Trophoblast cell (in vitro differentiated cells and primary cell): ENCODE data around the gene SCN5A.

Source experiments
- DNase-seq, 2 donors: peaks; one replicate each; pipeline ENCODE4 v3.0.0-alpha.2; 2016
- H2AFZ ChIP-seq: 2 replicates; pipeline ENCODE4 v1.6.1; 2013; ENCODE audit warnings: low read length, moderate library complexity, mild to moderate bottlenecking; ENCODE audit not compliant: insufficient read depth, poor library complexity
- H2AK5ac ChIP-seq: 2 replicates; pipeline ENCODE4 v1.6.1; 2013; ENCODE audit warnings: mild to moderate bottlenecking, low read length
- H2BK120ac ChIP-seq: 2 replicates; pipeline ENCODE4 v1.6.1; 2013; ENCODE audit warnings: low read length, mild to moderate bottlenecking, moderate library complexity; ENCODE audit not compliant: insufficient read depth, poor library complexity
- H2BK12ac ChIP-seq: 2 replicates; pipeline ENCODE4 v1.6.1; 2013; ENCODE audit warnings: mild to moderate bottlenecking, low read length, moderate library complexity
- H2BK5ac ChIP-seq: 2 replicates; pipeline ENCODE4 v1.6.1; 2013; ENCODE audit warnings: low read length, low read depth, moderate library complexity, mild to moderate bottlenecking; ENCODE audit not compliant: poor library complexity
- H3K14ac ChIP-seq: 2 replicates; pipeline ENCODE4 v1.6.1; 2013; ENCODE audit warnings: mild to moderate bottlenecking, low read length
- H3K18ac ChIP-seq: 2 replicates; pipeline ENCODE4 v1.6.1; 2013; ENCODE audit warnings: mild to moderate bottlenecking, low read length
- H3K23ac ChIP-seq: 2 replicates; pipeline ENCODE4 v1.6.1; 2013; ENCODE audit warnings: low read length
- H3K27ac ChIP-seq: 2 replicates; pipeline ENCODE4 v1.5.1; 2013; ENCODE audit warnings: low read depth, mild to moderate bottlenecking, inconsistent platforms, low read length, moderate library complexity
- H3K27me3 ChIP-seq: 2 replicates; pipeline ENCODE4 v1.6.1; 2013; ENCODE audit warnings: inconsistent platforms, mild to moderate bottlenecking, low read length, moderate library complexity; ENCODE audit not compliant: insufficient read depth
- H3K36me3 ChIP-seq, 2 experiments: 1 replicate in 1 of 2; 2 replicates in 1 of 2; pipeline ENCODE4 v1.6.1; 2013; ENCODE audit warnings: low read length in 2 of 2, mild to moderate bottlenecking in 2 of 2, moderate library complexity in 1 of 2; ENCODE audit not compliant: insufficient read depth in 2 of 2, control insufficient read depth in 1 of 2
- H3K4ac ChIP-seq: 2 replicates; pipeline ENCODE4 v1.6.1; 2013; ENCODE audit warnings: low read depth, mild to moderate bottlenecking, low read length, moderate library complexity
- H3K4me1 ChIP-seq, 2 experiments: 1 replicate in 1 of 2; 2 replicates in 1 of 2; pipeline ENCODE4 v1.6.1; 2013; ENCODE audit warnings: low read length in 2 of 2, mild to moderate bottlenecking in 2 of 2, moderate library complexity in 1 of 2; ENCODE audit not compliant: insufficient read depth in 2 of 2, control insufficient read depth in 1 of 2
- H3K4me2 ChIP-seq: 2 replicates; pipeline ENCODE4 v1.6.1; 2013; ENCODE audit warnings: inconsistent platforms, mild to moderate bottlenecking, low read length, moderate library complexity
- H3K4me3 ChIP-seq: 2 replicates; pipeline ENCODE4 v1.5.1; 2013; ENCODE audit warnings: mild to moderate bottlenecking, low read depth, low read length, inconsistent platforms
- H3K79me1 ChIP-seq: one replicate; pipeline ENCODE4 v1.6.1; 2013; ENCODE audit warnings: low read length
- H3K79me2 ChIP-seq: 2 replicates; pipeline ENCODE4 v1.6.1; 2013; ENCODE audit warnings: low read length, mild to moderate bottlenecking; ENCODE audit not compliant: control insufficient read depth, insufficient read depth, poor library complexity
- H3K9ac ChIP-seq: 2 replicates; pipeline ENCODE4 v1.6.1; 2013; ENCODE audit warnings: mild to moderate bottlenecking, low read length
- H3K9me3 ChIP-seq: 2 replicates; pipeline ENCODE4 v1.6.1; 2013; ENCODE audit warnings: low read depth, mild to moderate bottlenecking, control low read depth, inconsistent platforms, low read length; ENCODE audit not compliant: insufficient read depth
- H4K12ac ChIP-seq: 2 replicates; pipeline ENCODE4 v1.6.1; 2013; ENCODE audit warnings: low read depth, mild to moderate bottlenecking, low read length, moderate library complexity
- H4K8ac ChIP-seq: 2 replicates; pipeline ENCODE4 v1.6.1; 2013; ENCODE audit warnings: low read depth, mild to moderate bottlenecking, low read length, moderate library complexity
- H4K91ac ChIP-seq: one replicate; pipeline ENCODE4 v1.6.1; 2013; ENCODE audit warnings: low read depth, mild to moderate bottlenecking, low read length, moderate library complexity
- WGBS: extraction: QIAGEN DNeasy Blood & Tissue Kit; methylation state at CpG from one replicate; pipeline ENCODE4 v1.1.7; 2013; ENCODE audit warnings: missing lambda C conversion rate; ENCODE audit not compliant: insufficient read length, insufficient coverage; ENCODE audit errors: extremely low coverage; 5-methylcytosine and 5-hydroxymethylcytosine counted together

Gene SCN5A

GRCh38 chr3:38645076-38645475 is 4.4 kb downstream of the SCN5A start:
- no peaks in the 10 kb centered on the region for H3K79me2 ChIP-seq
- no CpG with 5 or more reads among the region's 4 CpGs for WGBS
- H2BK120ac ChIP-seq: no peak overlapping the region

GRCh38 chr3:38644662-38645053 is 4.8 kb downstream of the SCN5A start:
- Histone ChIP-seq H3K79me1 (no peaks in the 10 kb centered on the region), H4K8ac (no peak overlapping the region), H2BK5ac (no peak overlapping the region), H3K27ac (no peak overlapping the region), H3K27me3 (peaks cover 16% of the 10 kb centered on the region), H3K9ac (no peak overlapping the region), H3K4me1 (peaks cover 4 to 7% of the 10 kb centered on the region in 2 experiments), H2AFZ (no peak overlapping the region), H4K12ac (no peak overlapping the region), H2BK12ac (no peak overlapping the region), H3K14ac (no peak overlapping the region), H3K9me3 (peaks cover 1% of the 10 kb centered on the region), H3K4me3 (no peak overlapping the region), H3K36me3 (no peaks in the 10 kb centered on the region), H3K79me2 (no peaks in the 10 kb centered on the region), H2AK5ac (no peak overlapping the region), H3K4me2 (no peak overlapping the region), H3K4ac (no peak overlapping the region), H3K18ac (no peak overlapping the region), H3K23ac (no peak overlapping the region), H2BK120ac (no peak overlapping the region), H4K91ac (no peak overlapping the region)
- DNase-seq: no peak
- no CpG with 5 or more reads among the region's 7 CpGs for WGBS

More at GRCh38 chr3:38645076-38645475, 4.4 kb downstream of the SCN5A start:
- Histone ChIP-seq H3K27me3 (peaks cover 20% of the 10 kb centered on the region), H3K18ac (no peak overlapping the region), H3K36me3 (no peaks in the 10 kb centered on the region), H3K79me1 (no peaks in the 10 kb centered on the region), H2BK12ac (no peak overlapping the region), H3K23ac (no peak overlapping the region), H4K12ac (no peak overlapping the region), H3K14ac (no peak overlapping the region), H3K4me2 (no peak overlapping the region), H4K8ac (no peak overlapping the region), H2AK5ac (no peak overlapping the region), H3K4me1 (peaks cover 9 to 11% of the 10 kb centered on the region in 2 experiments), H3K27ac (no peak overlapping the region), H3K4me3 (no peak overlapping the region), H2BK5ac (no peak overlapping the region), H2AFZ (no peak overlapping the region), H3K9ac (no peak overlapping the region), H3K4ac (no peak overlapping the region), H4K91ac (no peak overlapping the region), H3K9me3 (peaks cover 4% of the 10 kb centered on the region)
- DNase-seq: no peak

DNA sequence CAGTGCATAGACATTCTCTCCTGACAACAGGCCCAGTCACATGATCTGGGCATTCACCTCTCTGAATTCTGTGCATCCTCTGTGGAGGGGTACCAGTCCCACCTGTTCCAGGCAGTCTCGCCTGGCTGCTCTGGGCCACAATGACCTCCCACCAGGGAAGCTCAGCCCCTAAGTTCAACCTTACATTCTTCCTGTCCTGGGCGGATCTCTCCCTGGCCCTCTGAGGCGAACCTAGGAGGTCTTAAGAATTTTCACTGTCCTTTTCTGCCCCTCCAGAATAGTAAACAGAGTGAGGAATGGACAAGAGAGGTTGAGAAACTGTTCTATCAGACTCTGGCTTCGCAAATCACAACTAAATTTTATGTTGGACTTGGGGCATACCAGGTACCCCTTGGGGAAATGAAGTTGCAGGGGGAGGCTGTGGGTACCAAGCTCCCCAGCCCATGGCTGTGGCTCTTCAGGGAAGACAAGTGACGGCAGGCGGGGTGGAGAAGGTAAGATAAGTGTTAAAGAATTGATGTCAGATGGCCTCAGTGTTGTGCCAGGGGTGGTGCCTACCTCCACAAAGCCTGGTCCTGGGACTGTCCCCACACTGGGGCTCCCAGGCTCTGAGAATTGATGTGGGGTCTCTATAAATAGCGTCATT is 5.3 kb downstream of the SCN5A start:
- peaks cover 12% of the 10 kb centered on the region for H3K27me3 ChIP-seq
- no peak overlapping the region for H4K91ac ChIP-seq
- no peak overlapping the region for H3K4ac ChIP-seq
- H2BK12ac ChIP-seq: no peak overlapping the region
- H3K4me3 ChIP-seq: no peak overlapping the region
- H4K12ac ChIP-seq: no peak overlapping the region
- no peaks in the 10 kb centered on the region for H3K79me2 ChIP-seq
- H3K14ac ChIP-seq: no peak overlapping the region
- H3K4me2 ChIP-seq: no peak overlapping the region
- DNase-seq: no peak
- peaks cover 3 to 5% of the 10 kb centered on the region in 2 experiments for H3K4me1 ChIP-seq
- no CpG with 5 or more reads among the region's 7 CpGs for WGBS
- no peak overlapping the region for H2BK120ac ChIP-seq
- H3K79me1 ChIP-seq: no peaks in the 10 kb centered on the region
- no peak overlapping the region for H2AK5ac ChIP-seq
- peaks cover 1% of the 10 kb centered on the region for H3K9me3 ChIP-seq
- no peak overlapping the region for H2BK5ac ChIP-seq
- no peak overlapping the region for H4K8ac ChIP-seq
- no peak overlapping the region for H3K9ac ChIP-seq
- H2AFZ ChIP-seq: no peak overlapping the region
- no peak overlapping the region for H3K23ac ChIP-seq
- H3K27ac ChIP-seq: no peak overlapping the region
- H3K18ac ChIP-seq: no peak overlapping the region
- no peaks in the 10 kb centered on the region for H3K36me3 ChIP-seq

DNA sequence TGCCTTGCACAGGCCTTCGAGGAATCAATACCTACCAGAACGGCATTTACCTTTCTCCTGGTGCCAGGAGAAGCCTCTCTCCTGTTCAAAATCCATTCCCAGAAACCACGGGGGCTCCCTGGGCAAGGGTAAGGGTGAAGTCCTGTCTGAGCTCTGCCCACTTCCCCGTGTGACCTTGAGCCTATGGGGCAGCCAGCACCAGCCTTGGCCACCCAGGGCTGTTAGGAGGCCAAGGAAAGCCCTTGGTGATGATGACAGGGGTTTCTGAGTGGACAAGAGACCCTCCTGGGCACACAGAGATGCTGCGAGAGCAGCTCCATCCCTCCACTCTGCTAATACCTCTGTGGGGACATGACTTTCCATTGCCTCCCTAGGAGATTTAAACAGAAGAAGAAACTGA is 5.9 kb downstream of the SCN5A start:
- Histone ChIP-seq H3K4me3 (no peak overlapping the region), H3K9me3 (no peaks in the 10 kb centered on the region), H2BK5ac (no peak overlapping the region), H2AK5ac (no peak overlapping the region), H2BK12ac (no peak overlapping the region), H3K4me2 (no peak overlapping the region), H3K23ac (no peak overlapping the region), H3K27me3 (peaks cover 6% of the 10 kb centered on the region), H3K14ac (no peak overlapping the region), H4K91ac (no peak overlapping the region), H2BK120ac (no peak overlapping the region), H4K12ac (no peak overlapping the region), H3K4me1 (no peaks in the 10 kb centered on the region), H3K79me2 (no peaks in the 10 kb centered on the region), H4K8ac (no peak overlapping the region), H3K36me3 (no peaks in the 10 kb centered on the region), H3K27ac (no peak overlapping the region), H3K9ac (no peak overlapping the region), H2AFZ (no peak overlapping the region), H3K18ac (no peak overlapping the region), H3K79me1 (no peaks in the 10 kb centered on the region), H3K4ac (no peak overlapping the region)
- no CpG with 5 or more reads among the region's 5 CpGs for WGBS
- no peak for DNase-seq
